Activated T-cell treated with anti-CD3 and anti-CD28 coated beads, Interleukin-2, amount 50 U/mL, for 1 hour (primary cell): ENCODE measurements around the gene MAOB.
A peak's percentile ranks its signal among the peaks of the same experiment; 100 is the strongest.
"Not testable (repeated sequence)": the region's sequence is repeated elsewhere in the genome, so short reads cannot be mapped to it uniquely, and the experiment has no call there.

Experiments used
- DNase-seq: peaks from one replicate; pipeline ENCODE4 v3.0.0-alpha.2; 2020

Gene MAOB

GRCh38 chrX:43750248-43750676 is 132.0 kb downstream of the MAOB start:
- peak; percentile 31 for DNase-seq

DNA sequence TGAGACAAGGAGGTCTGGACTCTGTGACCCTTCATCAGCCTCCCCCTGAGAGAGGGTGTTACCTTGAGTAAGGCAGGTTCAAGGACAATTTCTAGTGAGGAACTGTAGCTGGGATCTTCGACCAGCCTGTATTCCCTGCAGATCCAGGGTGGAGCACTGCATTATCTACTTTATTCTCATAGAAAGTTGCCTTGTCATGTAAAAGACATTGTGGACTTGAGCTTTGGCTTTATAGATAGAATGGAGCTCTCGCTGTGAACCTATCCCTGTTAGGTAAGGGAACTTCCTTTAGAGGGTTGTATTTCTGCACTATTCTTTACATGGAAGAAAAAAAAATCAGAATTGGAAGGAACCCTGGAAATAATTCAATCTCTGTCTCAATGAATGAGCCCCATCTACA is 134.8 kb downstream of the MAOB start:
- no peak for DNase-seq

DNA sequence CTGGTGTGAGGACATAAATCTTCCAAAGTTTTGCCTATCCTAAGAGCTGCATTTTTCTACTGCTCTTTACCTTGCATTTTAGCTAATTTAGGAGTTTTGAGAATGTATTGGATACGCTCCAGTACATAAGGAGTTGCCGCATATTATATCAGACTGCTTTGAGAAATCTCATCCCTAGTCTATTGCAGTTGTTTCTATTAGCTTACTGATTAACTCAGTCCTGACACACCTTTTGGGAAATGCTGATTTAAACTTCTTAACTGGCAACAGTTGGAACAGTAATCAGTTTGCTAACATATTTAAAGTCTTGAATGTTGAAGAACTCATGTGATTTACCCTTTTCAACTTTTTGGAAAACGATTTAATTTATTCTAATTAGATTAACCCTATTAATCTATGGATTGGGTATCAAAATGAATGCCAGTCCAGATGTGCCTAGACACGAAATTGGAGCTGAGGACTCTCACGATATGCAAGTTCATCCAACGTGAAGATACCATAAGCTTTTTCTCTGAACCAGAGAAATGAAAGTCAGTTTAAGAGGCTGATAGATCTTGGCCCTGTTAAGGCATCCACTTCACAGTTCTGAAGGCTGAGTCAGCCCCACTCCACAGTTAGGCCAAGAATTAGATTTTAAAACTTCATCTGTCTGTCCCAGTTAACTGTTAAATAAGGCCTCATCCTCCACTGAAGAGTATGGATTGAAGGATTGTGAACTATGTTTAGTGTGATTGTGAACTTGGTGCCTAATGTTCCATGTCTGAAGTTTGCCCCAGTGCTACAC is 136.1 kb downstream of the MAOB start:
- no peak for DNase-seq

DNA sequence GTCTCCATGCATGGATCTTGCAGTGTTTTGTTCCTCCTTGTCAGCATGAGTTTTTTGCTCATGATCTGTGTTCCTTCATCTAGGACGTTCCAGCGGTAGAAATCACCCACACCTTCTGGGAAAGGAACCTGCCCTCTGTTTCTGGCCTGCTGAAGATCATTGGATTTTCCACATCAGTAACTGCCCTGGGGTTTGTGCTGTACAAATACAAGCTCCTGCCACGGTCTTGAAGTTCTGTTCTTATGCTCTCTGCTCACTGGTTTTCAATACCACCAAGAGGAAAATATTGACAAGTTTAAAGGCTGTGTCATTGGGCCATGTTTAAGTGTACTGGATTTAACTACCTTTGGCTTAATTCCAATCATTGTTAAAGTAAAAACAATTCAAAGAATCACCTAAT is 138.0 kb downstream of the MAOB start:
- DNase-seq: no peak

GRCh38 chrX:43743100-43743822 is 139.0 kb downstream of the MAOB start:
- no peak for DNase-seq

GRCh38 chrX:43741843-43742573 is 140.2 kb downstream of the MAOB start:
- DNase-seq: no peak

DNA sequence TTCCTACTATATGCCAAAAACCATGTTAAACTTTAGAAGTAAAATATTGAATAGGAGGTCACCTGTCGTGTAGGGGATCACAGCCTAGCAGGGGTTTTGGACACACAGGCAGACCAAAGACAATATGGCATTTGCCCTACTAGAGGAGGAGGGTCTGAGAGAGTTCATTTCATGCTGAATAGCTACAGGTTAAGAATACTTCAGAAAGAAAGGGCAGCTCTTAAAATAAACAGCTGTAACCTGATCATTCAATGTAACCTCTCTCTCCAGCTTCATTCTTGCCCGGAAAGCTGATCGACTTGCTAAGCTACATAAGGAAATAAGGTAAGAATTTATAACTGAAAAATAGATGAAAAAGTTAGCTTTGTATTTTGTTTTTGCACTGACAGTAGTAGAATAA is 146.3 kb downstream of the MAOB start:
- DNase-seq: no peak

DNA sequence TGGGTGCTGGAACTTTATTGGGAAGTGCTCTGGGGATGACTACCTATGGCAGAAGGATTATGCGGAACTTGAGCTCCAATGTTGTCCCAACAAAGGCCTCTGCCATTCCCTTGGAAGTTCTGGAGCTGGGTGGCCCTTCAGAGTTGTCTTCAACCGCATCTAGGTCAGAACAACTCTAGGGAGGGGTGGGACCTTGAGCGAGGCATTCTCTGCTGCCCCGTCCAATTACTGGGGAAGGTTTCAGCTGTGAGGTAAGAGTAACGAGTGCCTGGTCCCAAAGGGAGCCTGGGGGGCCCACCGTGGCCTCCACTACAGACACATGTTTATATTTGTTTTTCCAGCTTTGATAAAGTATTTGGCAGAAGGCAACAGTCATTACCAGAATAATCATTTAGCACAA is 146.7 kb downstream of the MAOB start:
- DNase-seq: no peak

DNA sequence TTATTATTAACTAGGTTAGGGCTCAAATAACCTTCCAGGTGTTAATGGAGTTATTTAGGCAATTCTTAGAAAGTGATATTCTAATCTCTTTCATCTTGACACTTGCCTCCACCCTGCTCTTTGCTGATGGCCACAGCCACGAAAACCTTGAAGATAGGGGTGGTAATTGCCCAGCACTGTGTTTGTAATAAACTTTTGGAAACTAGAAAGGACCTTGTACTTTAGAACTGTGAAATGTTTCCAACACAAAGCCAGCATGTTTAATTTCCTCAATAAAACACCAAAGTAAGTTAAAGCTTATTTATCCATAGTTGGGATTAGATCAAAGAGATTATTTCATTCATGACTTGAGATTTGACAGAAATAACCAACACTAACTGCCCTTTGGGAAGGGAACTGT is 147.8 kb downstream of the MAOB start:
- DNase-seq: no peak

DNA sequence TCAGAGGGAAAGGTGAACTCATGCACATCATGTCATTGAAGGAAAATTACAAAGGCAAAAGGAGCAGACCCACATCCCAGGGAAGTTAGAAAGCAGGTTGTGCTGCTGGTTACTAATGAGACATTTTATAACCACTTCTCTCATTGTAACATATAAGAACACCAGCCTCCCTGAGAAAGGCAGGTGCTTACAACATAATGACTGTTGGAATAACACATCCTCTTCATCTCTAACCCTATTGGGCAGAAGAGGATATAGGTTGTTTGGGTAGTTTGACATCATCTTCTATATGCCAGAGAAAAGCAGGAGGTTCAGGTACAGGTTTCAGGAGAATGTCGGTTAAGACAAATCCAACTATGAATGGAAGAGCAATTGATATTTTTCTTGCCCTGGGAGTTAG is 148.6 kb downstream of the MAOB start:
- no peak for DNase-seq

- DNase-seq: no peak
Observed at GRCh38 chrX:43731086-43731485, 151.2 kb downstream of the MAOB start.

- DNase-seq: no peak
Observed at GRCh38 chrX:43728966-43729365, 153.3 kb downstream of the MAOB start.

DNA sequence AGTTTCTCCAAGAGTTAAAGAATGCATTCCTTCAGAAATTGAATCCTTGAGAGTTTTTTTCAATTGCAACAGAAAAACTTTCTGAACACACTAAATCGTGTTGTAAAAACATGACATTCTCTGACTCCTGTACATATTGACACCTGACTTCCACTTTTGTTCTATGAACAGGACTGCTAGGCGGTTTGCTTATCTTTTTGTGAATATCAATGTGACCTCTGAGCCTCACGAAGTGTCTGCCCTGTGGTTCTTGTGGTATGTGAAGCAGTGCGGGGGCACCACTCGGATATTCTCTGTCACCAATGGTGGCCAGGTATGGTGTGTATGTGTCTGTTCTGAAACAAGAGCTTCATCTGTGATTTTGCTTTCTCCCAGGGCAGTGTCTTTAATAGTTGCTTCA is 154.2 kb downstream of the MAOB start:
- no peak for DNase-seq

DNA sequence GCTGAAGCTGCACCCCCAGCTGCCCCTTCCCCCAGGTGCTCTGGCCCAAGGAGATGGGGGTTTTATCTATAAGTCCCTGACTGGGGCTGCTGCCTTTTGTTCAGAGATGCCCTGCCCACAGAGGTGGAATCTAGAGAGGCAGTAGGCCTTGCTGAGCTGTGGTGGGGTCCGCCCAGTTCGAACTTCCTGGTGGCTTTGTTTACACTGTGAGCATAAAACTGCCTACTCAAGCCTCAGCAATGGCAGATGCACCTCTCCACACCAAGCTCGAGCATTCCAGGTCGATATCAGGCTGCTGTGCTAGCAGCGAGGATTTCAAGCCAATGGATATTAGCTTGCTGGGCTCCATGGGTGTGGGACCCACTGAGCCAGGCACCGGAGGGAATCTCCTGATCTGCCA is 155.0 kb downstream of the MAOB start:
- not testable (repeated sequence) for DNase-seq

- DNase-seq: not testable (repeated sequence)
Observed at GRCh38 chrX:43725227-43725626, 157.0 kb downstream of the MAOB start.

- DNase-seq: no peak
Observed at GRCh38 chrX:43720961-43721360, 161.3 kb downstream of the MAOB start.

DNA sequence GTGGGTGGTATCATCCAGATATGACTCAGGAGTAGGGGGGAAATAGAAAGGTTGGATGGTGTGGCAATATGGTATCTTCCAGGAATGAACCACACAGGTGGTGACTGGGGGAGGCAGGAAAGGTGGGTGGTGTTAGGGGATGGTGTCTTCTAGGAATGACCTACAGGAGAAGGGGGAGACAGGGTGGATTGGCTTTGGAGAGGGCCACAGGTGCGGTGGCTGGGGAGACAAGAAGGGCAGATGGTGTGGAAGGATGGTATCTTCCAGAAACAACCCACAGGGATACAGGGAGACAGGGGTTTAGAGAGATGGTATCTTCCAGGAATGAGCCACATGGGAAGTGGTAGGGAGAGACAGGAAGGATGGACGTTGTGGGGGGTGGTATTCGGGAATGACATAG is 162.2 kb downstream of the MAOB start:
- DNase-seq: no peak

GRCh38 chrX:43718956-43719355 is 163.3 kb downstream of the MAOB start:
- no peak for DNase-seq

GRCh38 chrX:43718546-43718945 is 163.7 kb downstream of the MAOB start:
- no peak for DNase-seq

DNA sequence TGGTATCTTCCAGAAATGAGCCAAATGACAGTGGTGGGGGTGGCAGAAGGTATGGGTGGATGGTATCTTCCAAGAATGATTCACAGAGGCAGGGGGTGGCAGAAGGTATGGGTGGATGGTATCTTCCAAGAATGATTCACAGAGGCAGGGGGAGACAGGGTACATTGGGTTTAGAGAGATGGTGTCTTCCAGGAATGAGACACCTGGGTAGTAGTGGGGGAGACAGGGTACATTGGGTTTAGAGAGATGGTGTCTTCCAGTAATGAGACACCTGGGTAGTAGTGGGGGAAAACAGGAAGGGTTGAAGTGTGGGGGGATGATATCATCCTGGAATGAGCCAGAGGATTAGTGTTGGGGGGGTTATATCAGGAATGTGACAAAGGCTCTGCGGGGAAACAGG is 164.2 kb downstream of the MAOB start:
- DNase-seq: no peak

GRCh38 chrX:43717161-43717560 is 165.1 kb downstream of the MAOB start:
- DNase-seq: no peak

- no peak for DNase-seq
Observed at GRCh38 chrX:43716696-43717095, 165.6 kb downstream of the MAOB start.
